NB4 (cell line): ENCODE data around the gene UBA3.

Experiments
- DNase-seq: peaks from one replicate; pipeline ENCODE4 v3.0.0; 2010; ENCODE audit warnings: low read depth
- H3K4me3 ChIP-seq: one replicate; pipeline ENCODE4 v1.5.1; 2011; ENCODE audit warnings: mild to moderate bottlenecking, low read depth, low read length, moderate library complexity
- CTCF ChIP-seq: IDR thresholded peaks from one replicate; pipeline ENCODE4 v1.5.1; 2012; ENCODE audit warnings: low read depth, low read length
- MAX ChIP-seq: IDR thresholded peaks from 2 replicates; pipeline ENCODE4 v1.6.1; 2011; ENCODE audit warnings: low read depth, low read length
- MYC ChIP-seq: IDR thresholded peaks from 2 replicates; pipeline ENCODE4 v1.6.1; 2011; ENCODE audit warnings: low read depth, low read length
- POLR2A ChIP-seq: IDR thresholded peaks from 2 replicates; pipeline ENCODE4 v1.6.1; 2011; ENCODE audit warnings: mild to moderate bottlenecking; ENCODE audit not compliant: insufficient read length; ENCODE audit errors: extremely low read depth

The UBA3 gene

GRCh38 chr3:69099576-69099975 is 19.4 kb upstream of the UBA3 start:
- DNase-seq: no peak
- no peak for TF ChIP-seq MAX
- no peak for TF ChIP-seq CTCF
- TF ChIP-seq POLR2A: no peak
- no peak for TF ChIP-seq MYC

GRCh38 chr3:69097407-69098086 is 17.4 kb upstream of the UBA3 start:
- TF ChIP-seq MAX (no peak), MYC (no peak), POLR2A (no peak), CTCF (no peak)
- H3K4me3 ChIP-seq: no peak overlapping the region
- DNase-seq: no peak

More at GRCh38 chr3:69099576-69099975, 19.4 kb upstream of the UBA3 start:
- H3K4me3 ChIP-seq: no peak overlapping the region

GRCh38 chr3:69096299-69096698 is 16.1 kb upstream of the UBA3 start:
- DNase-seq: no peak
- TF ChIP-seq CTCF (no peak), MYC (no peak), POLR2A (no peak), MAX (no peak)
- no peak overlapping the region for H3K4me3 ChIP-seq

- no peak for TF ChIP-seq POLR2A
- TF ChIP-seq MAX: no peak
- no peak for TF ChIP-seq MYC
- TF ChIP-seq CTCF: no peak
- H3K4me3 ChIP-seq: no peak overlapping the region
- DNase-seq: no peak
These were observed 15.5 kb upstream of the UBA3 start for GRCh38 chr3:69095636-69096035.

- TF ChIP-seq MYC (no peak), MAX (no peak), CTCF (no peak), POLR2A (no peak)
- DNase-seq: peak; percentile 86
- H3K4me3 ChIP-seq: peak overlapping the region; percentile 17
These were observed 14.5 kb upstream of the UBA3 start for GRCh38 chr3:69094467-69095205.
